GM10847 (cell line): ENCODE measurements around the gene NPM3.

Experiments
- POLR2A ChIP-seq: IDR thresholded peaks from 2 replicates; pipeline ENCODE4 v1.6.1; 2011; ENCODE audit not compliant: insufficient read length; ENCODE audit errors: extremely low read depth

Gene NPM3

DNA sequence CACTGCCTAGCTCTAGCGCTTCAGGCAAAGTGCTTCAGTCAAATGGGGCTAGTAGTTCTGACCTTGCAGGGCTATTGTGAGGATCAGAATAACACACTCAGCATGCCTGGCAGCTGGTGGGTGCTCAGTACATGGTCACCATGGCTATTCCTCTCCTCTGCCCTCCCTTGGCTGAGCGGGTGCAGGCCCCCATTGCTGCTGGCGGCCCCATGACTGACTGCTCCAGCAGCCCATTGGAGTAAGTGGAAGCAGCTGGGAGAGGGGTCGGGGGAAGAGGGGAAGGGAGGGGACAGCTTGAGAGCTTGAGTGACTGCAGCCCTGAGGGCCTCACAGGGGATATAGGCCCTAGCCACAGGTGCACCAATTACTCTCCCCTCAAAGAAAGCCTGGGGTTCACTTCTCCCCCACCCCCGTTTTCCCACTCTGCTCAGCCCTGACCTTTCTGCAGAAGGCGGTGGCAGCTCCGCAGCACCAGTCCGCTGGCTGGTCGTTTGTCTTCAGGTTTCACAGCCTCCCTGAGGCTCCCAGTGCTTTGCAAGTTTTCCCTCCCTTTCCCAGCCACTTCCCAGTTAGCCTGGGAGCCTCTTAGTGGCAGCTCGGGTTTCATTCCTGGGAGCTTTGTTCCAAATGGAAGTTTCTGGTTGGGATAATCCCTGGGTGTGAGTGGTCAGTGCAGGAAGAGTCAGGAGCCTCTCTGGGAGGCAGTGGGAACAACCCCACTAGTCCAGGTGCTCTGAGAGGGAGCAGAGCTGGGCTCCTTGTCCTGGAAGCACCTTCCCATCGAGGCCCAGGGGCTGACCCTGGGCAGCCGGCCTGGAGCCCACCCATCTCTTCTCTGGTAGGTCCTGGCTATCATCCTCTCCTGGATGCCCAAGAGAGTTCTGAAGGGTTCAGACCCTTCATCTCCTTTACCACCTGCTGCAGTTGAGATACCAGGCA lies 23.7 kb downstream of the NPM3 start:
- no peak for TF ChIP-seq POLR2A

DNA sequence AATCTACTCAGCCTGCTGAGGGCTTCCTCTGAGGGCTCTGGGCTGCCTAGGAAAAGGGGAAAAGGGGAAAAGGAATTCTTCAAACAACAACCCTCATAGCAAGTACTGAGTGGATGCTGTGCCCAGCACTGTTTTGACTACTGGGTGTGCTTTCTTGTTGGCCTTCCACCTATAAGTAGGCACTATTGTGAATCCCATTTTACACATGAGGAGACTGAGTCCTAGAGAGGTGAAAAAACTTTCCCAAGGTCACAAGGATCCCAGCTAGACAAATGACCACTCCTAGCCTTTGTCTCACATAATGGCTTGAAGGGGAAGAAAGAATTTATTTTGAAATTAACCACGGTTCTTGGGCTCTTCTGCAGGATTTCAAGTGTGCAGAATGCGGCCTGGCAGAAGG lies 24.4 kb downstream of the NPM3 start:
- no peak for TF ChIP-seq POLR2A

DNA sequence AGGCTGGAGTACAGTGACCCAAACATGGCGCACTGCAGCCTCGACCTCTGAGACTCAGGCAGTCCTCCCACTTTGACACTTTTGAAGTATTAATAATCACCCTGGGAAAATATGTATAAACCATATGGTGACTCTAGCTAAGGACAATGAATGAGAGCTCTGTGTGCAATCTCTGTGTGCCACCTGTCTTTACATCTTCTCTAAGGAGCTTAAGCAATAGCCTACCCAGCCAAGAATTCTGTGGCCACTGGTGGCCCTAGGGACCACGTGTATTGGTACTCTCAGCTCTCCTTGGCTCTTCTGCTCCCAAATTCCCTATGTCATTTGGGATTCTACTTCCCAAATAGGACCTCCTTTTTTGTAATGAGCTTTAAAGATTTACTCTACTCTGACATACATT lies 31.0 kb downstream of the NPM3 start:
- no peak for TF ChIP-seq POLR2A

DNA sequence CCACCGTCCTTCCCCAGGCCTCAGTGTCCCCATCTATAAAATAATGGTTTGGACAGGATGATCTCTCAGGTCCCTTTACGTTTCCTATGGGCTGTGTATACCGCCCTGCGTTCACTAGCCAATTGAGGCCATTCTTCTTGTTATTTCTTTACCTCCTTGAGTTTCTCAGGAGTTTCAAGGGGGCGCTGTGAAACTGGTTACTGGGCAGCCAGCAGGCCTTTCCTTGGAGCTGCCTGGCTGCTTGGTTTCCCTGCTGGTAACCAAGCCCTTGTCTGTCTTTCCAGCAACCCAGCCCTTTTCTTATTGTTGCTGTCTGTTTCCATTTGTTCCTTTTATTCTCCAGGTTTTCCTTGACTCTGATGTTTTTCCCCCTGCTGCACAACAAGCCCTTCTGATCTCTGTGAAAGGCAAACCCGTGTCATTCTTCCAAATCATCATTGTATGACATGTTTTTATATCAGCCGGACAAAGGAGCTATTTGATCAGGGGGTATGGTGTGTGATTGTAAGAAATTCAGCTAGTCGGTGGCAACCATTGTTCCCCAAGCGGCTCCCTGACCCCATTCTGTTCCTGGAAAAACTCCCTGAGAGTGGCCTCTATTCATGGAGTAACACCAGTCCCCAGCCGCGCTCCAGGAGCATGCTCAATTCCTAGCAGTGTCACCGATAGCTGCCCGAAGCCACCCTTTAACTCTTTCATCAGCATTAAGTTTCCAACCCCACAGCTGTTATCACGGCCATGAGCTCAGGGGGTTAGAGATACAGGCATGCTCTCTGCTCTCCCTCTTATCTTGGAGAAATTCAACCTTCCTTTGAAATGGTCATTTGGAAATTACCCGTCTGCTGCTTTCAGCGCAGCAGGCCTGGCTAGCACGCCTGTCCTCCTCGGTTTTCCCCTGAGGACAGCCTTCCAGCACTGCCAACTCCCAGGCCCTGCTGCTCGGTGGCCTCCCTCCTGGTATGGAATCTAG lies 33.9 kb downstream of the NPM3 start:
- TF ChIP-seq POLR2A, result no peak

DNA sequence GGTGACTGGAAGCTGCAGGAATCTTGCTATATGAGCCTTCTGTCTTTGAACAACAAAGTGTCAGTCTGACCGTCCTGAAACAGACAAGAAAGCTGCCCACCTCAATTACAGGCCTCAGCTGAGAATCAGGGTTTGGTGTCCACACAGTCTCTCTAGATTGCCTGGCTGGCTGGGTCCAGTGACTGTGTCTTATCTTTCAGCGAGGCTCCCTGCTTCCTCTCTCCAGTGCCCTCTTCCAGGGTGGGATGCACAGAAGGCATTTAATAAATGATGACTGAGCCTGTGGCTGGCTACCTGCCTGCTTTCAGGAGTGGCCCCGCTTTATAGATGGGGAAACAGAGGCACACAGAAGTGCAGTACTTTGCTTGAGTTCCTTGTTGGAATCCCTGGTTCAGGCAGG lies 34.8 kb downstream of the NPM3 start:
- TF ChIP-seq POLR2A, result no peak

DNA sequence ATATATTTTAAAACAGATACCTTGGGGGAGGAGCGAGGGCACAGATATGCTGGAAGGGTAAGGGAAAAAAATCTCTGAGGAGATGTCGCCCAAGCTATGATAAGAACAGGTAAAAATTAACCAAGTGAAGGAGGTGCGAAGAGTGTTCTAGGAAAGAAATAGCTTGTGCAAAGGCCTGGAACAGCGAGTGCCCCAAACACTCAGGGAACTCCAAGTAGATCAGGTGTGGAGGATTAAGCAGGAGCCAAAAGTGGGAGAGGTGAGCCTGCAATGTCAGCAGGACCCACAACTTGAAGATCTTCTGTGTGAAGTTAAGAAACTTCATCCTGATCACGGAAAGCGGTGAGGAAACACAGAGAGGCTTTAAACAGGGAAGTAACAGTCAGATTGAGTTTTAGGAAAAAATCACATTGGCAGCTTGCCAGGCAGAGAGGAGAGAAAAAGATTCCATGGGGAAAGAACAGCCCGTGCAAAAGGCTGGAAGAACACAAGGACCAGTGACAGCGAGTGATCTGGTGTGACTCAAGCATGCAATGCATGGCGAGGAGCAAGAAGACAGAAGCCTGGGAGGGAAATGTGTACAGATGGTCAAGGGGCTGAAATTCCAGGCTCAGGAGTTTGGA lies 38.1 kb downstream of the NPM3 start:
- TF ChIP-seq POLR2A, result no peak

DNA sequence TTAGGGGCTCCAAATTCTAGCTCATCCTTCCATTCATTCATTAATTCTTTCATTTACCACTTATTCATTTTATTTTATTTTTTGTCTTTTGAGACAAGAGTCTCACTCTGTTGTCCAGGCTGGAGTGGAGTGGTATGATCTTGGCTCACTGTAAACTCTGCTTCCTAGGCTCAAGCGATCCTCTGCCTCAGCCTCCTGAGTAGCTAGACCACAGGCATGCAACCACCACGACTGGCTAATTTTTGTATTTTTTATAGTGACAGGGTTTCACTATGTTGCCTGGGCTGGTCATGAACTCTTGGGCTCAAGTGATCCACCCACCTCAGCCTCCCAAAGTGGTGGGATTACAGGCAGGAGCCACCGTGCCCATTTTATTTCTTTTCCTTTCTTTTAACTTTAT lies 39.0 kb downstream of the NPM3 start:
- no peak for TF ChIP-seq POLR2A

DNA sequence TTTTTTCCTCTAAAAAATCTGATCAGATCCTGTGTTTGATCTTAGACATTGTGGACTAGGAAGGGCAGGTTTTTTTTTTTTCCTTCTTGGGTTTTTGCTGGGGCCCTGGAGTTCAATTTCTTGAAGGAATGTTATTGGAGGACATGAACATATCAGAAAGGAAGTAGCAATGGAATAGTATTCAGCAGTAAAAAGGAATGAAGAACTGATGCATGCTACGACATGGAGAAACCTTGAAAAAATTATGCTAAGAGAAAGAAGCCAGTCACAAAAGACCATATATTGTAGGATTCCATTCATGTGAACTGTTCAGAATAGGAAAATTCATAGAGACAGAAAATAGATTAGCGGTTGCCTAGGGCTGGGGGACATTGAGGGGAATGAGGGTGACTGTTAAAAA lies 41.3 kb downstream of the NPM3 start:
- TF ChIP-seq POLR2A, result no peak

DNA sequence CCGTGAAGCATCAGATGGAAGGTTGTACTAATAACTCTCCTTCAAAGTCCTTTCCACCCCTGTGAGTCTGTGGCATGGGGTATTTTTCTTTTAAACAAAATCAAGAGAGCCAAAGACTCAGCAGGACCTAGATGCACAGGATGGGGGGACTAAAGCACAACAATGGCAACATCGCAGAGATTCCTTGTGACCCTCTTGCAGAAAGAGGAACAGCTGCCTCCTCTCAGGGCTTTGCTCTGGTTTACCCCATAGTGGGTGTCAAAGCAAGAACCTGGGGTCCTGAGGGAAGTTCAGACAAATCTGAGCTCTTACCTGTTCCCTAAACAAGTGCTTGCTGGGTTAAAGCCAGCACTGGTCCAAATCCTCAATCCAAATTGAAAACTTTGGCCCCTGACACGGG lies 46.6 kb downstream of the NPM3 start:
- no peak for TF ChIP-seq POLR2A

DNA sequence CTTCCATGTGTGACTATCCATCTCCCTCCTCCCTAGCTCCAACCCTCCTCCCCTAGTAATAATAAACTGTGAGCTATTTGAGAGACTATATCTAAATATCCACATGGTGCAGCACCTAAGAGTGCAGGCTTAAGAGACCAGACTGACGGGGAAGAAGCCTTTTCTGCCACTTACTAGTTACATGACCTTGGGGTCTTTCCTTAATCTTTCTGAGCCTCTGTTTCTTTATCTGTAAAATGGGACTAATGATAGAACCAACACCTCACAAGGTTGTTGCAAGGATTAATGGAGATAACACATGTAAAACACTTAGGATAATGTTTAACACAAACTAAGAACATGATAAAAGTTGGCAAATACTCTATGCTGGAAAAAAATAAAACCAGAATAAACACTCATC lies 51.1 kb downstream of the NPM3 start:
- TF ChIP-seq POLR2A, result no peak
